NCI-H1105 treated with DMSO at 0.1 percent for 48 hours (cell line): ENCODE measurements around the gene VIPR2.
"Not testable (repeated sequence)": the region's sequence is repeated elsewhere in the genome, so short reads cannot be mapped to it uniquely, and the experiment has no call there.

ENCODE experiments used
- DNase-seq: peaks from one replicate; lab custom pipeline; 2025; lab: John Stamatoyannopoulos, UW

VIPR2 gene

GRCh38 chr7:159144758-159145489 lies at the start of gene VIPR2:
Gene VIPR2 (minus strand): TSS chr7:159144867. CDS start chr7:159144771, 96 bp downstream.
- no peak for DNase-seq

DNA sequence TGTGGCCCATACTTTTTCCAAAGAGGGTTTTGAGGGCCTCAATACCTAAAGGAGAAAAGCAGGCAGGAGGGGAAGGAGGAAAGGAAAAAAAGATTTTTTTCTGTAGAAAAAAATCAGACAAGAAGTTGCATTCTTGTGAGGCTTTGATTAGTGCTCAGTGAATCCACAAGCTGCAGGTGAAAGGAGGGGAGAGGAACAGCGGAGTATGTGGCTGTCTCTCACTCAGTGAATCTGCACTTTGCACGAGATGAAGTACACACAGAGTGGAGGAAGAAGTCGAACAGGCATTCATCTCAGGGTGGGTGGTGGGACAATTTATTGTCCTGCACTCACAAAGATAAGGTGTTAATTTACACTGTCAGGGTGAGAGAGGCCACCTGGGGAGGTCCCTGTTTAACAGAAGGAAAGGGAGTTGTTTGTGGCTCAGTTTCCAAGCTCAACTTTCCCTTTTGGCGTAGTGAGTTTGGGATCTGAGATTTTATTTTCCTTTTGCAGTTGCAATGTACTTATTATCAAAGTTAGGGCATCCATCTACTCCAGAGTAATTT lies 49.0 kb upstream of the VIPR2 start:
- DNase-seq = no peak

- DNase-seq = no peak
These were observed 48.2 kb upstream of the VIPR2 start for GRCh38 chr7:159192725-159193453.

GRCh38 chr7:159192013-159192412 lies 47.3 kb upstream of the VIPR2 start:
- no peak for DNase-seq

DNA sequence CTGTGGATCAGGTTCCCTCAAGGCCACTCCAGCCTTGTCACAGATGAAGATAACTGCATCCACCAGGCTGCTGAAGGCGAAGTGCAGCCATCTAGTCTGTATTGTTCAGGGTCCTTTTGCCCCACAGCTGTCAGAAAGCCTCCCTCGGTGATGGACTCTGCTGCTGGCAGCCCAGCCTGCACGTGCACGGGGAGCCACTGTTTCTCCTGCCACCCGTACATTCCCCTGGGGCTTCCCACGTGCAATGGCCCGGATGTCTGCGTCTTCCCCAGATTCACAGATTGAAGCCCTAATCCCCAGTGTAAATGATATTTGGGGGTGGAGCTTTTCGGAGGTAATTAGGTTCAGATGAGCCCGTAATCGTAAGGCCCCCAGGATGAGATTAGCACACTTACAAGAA lies 46.6 kb upstream of the VIPR2 start:
- DNase-seq = no peak

- DNase-seq = no peak
These were observed 43.3 kb upstream of the VIPR2 start for GRCh38 chr7:159188011-159188410.

DNA sequence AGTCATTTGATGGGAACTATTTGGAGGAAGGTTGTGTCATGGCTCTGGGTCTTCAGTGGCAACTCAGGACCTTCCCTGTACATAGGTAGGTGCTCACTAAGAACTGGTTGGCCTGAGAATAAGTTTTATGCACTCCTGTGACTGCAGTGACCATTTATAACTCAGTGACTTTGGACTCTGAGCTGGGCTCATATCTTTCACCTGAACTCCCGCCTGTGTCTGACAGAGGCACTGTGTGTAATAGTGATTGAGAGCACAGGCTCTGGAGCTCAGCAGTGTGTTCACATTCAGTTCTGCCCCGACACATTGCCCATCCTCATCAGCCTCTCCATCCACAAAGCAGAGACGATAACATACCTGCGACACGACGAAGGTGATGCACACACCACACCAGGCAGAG lies 34.6 kb upstream of the VIPR2 start:
- no peak for DNase-seq

- no peak for DNase-seq
These were observed 32.8 kb upstream of the VIPR2 start for GRCh38 chr7:159177284-159177953.

- DNase-seq = no peak
These were observed 31.1 kb upstream of the VIPR2 start for GRCh38 chr7:159175792-159176191.

DNA sequence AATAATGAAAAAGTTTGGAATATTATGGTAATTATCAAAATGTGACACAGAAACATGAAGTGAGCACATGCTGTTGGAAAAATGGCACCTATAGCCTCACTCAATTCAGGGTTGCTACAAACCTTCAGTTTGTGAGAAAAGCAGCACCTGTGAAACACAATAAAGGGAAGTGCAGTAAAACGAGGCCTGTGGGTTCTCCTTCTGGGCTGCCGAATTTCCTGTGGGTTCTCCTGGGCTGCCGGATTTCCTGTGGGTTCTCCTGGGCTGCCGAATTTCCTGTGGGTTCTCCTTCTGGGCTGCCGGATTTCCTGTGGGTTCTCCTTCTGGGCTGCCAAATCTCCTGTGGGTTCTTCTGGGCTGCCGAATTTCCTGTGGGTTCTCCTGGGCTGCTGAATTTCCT lies 30.4 kb upstream of the VIPR2 start:
- not testable (repeated sequence) for DNase-seq

DNA sequence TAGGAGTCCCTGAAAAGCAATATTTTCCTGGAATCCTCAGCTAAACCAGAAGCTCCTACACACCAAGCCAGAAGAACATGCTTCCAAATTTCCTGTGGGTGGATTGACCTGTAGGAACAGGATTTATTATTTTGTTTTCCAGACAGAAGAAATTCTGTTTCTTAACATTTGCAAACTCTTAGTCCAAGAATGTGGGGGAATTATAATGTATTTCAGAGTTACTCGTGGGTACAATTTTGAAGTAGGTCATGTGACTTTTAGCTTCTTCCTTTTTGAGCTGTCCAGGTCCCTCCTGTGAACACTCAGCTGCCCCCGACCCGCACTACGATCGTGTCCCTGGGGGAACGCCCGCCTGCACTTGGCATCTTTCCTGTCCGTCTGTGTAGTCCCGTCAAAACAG lies 27.7 kb upstream of the VIPR2 start:
- no peak for DNase-seq

DNA sequence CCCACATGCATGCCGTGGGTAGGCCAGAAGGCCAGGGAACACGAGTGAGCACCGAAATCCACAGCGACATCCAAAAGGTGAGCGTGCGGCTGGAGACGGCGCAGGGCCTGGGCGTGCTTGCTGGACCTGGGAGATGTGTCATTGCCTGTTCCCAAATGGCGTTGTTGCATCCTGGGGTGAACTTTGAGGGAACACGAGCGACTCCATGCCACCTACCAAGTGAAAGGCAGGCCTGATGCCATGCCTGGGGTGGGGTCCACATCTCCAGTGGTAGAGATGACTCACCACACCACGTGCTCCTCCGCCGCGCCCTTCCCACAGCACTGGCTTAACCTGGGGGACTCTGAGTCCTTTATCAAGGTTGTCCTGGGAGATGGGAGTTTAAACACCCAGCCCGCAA lies 24.7 kb upstream of the VIPR2 start:
- DNase-seq = no peak

- DNase-seq = no peak
These were observed 22.5 kb upstream of the VIPR2 start for GRCh38 chr7:159167139-159167538.

- DNase-seq = no peak
These were observed 21.9 kb upstream of the VIPR2 start for GRCh38 chr7:159166530-159166929.

DNA sequence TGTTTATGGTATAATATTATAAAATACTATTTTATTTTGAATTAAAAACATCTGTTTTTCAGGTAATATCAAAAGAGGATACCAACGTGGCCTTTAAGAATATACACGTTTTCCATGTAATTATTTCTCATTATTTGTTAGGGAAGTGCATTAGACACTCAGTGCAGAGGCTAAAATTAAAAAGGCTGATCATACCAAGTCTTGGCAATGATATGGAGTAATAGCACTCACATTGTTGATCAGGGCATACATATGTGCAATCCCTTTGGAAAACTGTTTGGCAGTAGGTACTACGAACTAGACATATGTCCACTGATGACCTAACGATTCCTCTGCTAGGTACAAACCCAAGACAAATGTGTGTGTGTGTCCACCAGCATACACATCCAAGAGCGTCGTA lies 20.7 kb upstream of the VIPR2 start:
- no peak for DNase-seq

GRCh38 chr7:159163703-159164301 lies 19.1 kb upstream of the VIPR2 start:
- DNase-seq = not testable (repeated sequence)

DNA sequence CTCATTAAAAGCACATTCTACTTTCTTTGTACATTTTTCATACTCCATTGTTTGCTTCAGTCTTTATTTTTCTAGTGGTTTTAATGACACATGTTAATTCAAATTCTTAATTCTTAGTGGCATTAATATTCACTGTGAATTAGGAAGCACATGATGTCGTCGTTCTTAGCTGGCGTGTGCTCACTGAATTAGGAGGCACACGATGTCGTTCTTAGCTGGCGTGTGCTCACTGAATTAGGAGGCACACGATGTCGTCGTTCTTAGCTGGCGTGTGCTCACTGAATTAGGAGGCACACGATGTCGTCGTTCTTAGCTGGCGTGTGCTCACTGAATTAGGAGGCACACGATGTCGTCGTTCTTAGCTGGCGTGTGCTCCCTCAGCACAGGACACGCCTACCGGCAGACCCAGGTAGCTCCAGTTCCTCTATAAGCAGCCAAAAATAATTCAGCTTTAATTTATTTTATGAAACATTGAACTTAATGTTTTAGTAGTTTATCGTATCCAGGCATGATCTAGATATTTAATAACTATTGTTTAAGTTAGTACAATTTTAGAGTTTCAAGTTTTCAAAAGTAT lies 17.5 kb upstream of the VIPR2 start:
- not testable (repeated sequence) for DNase-seq

DNA sequence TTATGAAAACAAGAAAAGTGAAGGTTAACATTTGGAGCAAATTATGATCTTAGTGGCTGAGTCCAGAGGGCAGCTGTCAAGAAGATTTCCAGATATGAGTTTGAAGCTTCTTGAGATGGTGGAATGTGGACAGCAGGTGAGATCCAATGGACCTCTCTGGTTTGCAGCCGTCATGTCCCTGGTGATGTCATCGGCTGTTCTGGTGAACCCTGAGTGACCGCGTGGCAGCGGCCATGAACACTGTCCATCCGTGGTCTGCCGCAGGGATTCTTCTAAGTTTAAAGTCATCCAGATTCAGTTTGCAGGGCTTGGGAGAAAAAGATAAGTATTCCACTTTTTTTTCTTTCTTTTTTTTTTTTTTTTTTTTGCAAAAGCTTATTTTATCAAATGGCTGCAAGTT lies 15.8 kb upstream of the VIPR2 start:
- DNase-seq = no peak

- no peak for DNase-seq
These were observed 15.1 kb upstream of the VIPR2 start for GRCh38 chr7:159159731-159160130.

GRCh38 chr7:159158888-159159405 lies 14.3 kb upstream of the VIPR2 start:
- DNase-seq = no peak

- no peak for DNase-seq
These were observed 13.6 kb upstream of the VIPR2 start for GRCh38 chr7:159158125-159158887.
